Measurements from ENCODE around the gene MAP4K4. TPM values are rescaled to one million over a fixed set of nuclear protein-coding genes. Genes with fewer than 3 reads are reported as not detected.

MAP4K4 gene
- total RNA-seq, 1 donor from 2014 or later = 91.9 TPM

DNA sequence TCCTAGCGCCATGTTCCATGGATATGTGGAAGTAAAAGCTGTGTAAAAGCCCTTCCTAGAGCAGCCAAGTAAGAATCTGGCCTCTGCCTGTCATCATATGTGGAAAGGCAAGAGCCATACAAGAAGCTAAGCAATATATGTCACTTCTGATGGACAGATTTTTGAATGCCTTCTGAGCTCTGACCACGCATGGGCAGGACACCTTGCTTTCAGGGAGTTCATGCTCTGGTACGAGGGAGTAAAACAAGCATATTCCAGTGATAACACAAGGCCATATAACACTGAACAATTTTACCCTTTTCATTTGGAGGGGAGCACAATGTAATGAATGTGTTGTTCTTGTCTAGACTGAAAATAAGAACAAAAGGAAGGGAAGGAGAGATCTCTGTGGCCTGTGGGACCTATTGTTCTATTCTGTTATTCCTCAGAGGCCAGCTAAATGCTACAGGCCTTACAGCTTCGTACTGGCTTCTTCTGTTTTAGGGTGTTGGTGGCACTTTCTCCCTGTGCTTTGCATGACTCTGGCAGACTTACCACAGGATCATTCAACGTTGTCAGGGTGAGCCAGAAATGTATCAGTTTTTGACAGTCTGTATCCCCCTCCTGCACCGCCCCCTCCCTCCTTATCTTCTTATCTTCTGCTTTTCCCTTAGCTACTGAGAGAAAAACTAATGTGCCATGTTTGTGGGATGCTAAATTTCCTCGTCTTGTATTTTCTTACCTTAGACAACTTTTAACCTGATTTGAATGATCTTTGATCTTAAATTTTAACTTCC is 99.5 kb downstream of the MAP4K4 start:
- Histone ChIP-seq H2AFZ (replicated peaks) (no peak overlapping the region), H3K4me1 (peaks cover 26% of the 10 kb centered on the region), H3K27ac (no peak overlapping the region), H3K4me3 (no peak overlapping the region), H4K20me1 (ENCODE audit: low read depth) (peaks cover 92% of the 10 kb centered on the region), H3K9me3 (ENCODE audit: low read depth) (no peaks in the 10 kb centered on the region), H3F3A (ENCODE audit: low read depth) (peaks cover 21% of the 10 kb centered on the region), H3K4me2 (peak overlapping the region; percentile 17), H3K79me2 (ENCODE audit: low read depth) (peaks cover 97% of the 10 kb centered on the region), H3K27me3 (no peaks in the 10 kb centered on the region), H3K9ac (no peak overlapping the region), H3K36me3 (no peaks in the 10 kb centered on the region)
- no peak for TF ChIP-seq EZH2 (IDR thresholded peaks at IDR 0.05)
- no peak for TF ChIP-seq EZH2phosphoT487 (IDR thresholded peaks at IDR 0.05)
- TF ChIP-seq, protein P1, sequence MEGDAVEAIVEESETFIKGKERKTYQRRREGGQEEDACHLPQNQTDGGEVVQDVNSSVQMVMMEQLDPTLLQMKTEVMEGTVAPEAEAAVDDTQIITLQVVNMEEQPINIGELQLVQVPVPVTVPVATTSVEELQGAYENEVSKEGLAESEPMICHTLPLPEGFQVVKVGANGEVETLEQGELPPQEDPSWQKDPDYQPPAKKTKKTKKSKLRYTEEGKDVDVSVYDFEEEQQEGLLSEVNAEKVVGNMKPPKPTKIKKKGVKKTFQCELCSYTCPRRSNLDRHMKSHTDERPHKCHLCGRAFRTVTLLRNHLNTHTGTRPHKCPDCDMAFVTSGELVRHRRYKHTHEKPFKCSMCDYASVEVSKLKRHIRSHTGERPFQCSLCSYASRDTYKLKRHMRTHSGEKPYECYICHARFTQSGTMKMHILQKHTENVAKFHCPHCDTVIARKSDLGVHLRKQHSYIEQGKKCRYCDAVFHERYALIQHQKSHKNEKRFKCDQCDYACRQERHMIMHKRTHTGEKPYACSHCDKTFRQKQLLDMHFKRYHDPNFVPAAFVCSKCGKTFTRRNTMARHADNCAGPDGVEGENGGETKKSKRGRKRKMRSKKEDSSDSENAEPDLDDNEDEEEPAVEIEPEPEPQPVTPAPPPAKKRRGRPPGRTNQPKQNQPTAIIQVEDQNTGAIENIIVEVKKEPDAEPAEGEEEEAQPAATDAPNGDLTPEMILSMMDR (IDR thresholded peaks at IDR 0.05) = no peak
- H3K4me3 Mint-ChIP-seq = no peak overlapping the region
- no peaks in the 10 kb centered on the region for H3K9me3 Mint-ChIP-seq
- peaks cover 29% of the 10 kb centered on the region for H3K4me1 Mint-ChIP-seq
- peaks cover 2% of the 10 kb centered on the region for H3K36me3 Mint-ChIP-seq
- no peaks in the 10 kb centered on the region for H3K27me3 Mint-ChIP-seq (ENCODE audit: insufficient read depth, low read depth)
- H3K27ac Mint-ChIP-seq = no peak overlapping the region
- DNase-seq (ENCODE audit: low spot score) = no peak

DNA sequence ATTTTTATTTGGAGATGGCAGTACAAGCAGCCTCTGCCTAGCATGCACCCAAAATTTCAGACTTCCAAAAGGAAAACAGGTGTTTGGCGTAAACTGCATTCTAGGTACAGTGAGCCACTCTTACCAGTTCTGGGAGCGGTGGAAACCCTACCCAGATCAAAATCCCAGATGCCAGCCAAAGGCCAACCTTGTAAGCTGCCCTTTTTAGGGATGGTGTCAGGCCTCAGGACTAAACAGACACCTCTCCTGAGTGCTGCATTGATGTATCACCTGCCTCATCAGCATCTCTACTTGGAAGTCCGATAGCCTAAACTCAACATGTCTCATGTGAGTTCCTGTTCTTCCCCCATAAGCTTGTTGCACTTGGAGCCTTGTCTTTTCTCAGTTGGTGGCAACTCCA is 104.0 kb downstream of the MAP4K4 start:
- no peak overlapping the region for H2AFZ ChIP-seq (replicated peaks)
- Mint-ChIP-seq H3K4me3 (no peak overlapping the region), H3K9me3 (no peaks in the 10 kb centered on the region), H3K27ac (no peak overlapping the region), H3K27me3 (ENCODE audit: insufficient read depth, low read depth) (peaks cover 4% of the 10 kb centered on the region), H3K4me1 (peaks cover 57% of the 10 kb centered on the region), H3K36me3 (peaks cover 3% of the 10 kb centered on the region)
- H3K9me3 ChIP-seq (ENCODE audit: low read depth) = no peaks in the 10 kb centered on the region
- no peak overlapping the region for H3K9ac ChIP-seq
- H3K36me3 ChIP-seq = no peaks in the 10 kb centered on the region
- H3K4me3 ChIP-seq = no peak overlapping the region
- DNase-seq (ENCODE audit: low spot score) = no peak
- H3K79me2 ChIP-seq (ENCODE audit: low read depth) = peaks cover 100% of the 10 kb centered on the region
- H4K20me1 ChIP-seq (ENCODE audit: low read depth) = peaks cover 96% of the 10 kb centered on the region
- H3K27ac ChIP-seq = no peak overlapping the region
- H3K4me1 ChIP-seq = peaks cover 41% of the 10 kb centered on the region
- H3F3A ChIP-seq (ENCODE audit: low read depth) = peaks cover 5% of the 10 kb centered on the region
- TF ChIP-seq EZH2 (IDR thresholded peaks at IDR 0.05) = no peak
- TF ChIP-seq, protein P1 (IDR thresholded peaks at IDR 0.05) = no peak
- TF ChIP-seq EZH2phosphoT487 (IDR thresholded peaks at IDR 0.05) = no peak
- no peak overlapping the region for H3K4me2 ChIP-seq
- H3K27me3 ChIP-seq = no peaks in the 10 kb centered on the region

DNA sequence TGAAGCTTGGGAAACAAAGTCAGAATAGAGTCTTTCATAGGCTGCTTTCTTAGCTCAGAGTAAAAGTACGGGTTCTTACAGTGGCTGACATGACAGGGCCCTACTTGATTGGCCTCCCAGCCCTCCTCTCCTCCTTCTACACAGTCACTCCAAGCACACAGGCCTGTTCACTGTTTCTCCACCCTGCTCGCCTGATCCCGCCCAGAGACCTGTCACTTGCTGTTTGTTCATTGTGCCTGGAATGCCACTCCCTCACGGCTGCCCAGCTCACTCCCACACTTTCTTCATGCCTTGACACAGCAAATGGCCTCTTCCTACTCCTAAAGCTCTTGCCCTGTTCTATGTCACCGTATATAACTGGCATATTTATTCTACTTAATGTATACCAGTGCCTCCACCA is 104.8 kb downstream of the MAP4K4 start:
- no peak overlapping the region for H3K4me3 ChIP-seq
- H3K4me1 ChIP-seq = peaks cover 36% of the 10 kb centered on the region
- H3K27me3 ChIP-seq = no peaks in the 10 kb centered on the region
- Mint-ChIP-seq H3K36me3 (peaks cover 5% of the 10 kb centered on the region), H3K27ac (no peak overlapping the region), H3K27me3 (ENCODE audit: insufficient read depth, low read depth) (peaks cover 4% of the 10 kb centered on the region), H3K4me1 (peaks cover 58% of the 10 kb centered on the region), H3K9me3 (no peaks in the 10 kb centered on the region), H3K4me3 (peak overlapping the region; percentile 24)
- H3K9me3 ChIP-seq (ENCODE audit: low read depth) = no peaks in the 10 kb centered on the region
- H3K36me3 ChIP-seq = no peaks in the 10 kb centered on the region
- TF ChIP-seq, protein P1 (IDR thresholded peaks at IDR 0.05) = no peak
- no peak for TF ChIP-seq EZH2 (IDR thresholded peaks at IDR 0.05)
- no peak for TF ChIP-seq EZH2phosphoT487 (IDR thresholded peaks at IDR 0.05)
- no peak overlapping the region for H3K4me2 ChIP-seq
- H3F3A ChIP-seq (ENCODE audit: low read depth) = peaks cover 5% of the 10 kb centered on the region
- H3K9ac ChIP-seq = no peak overlapping the region
- peaks cover 96% of the 10 kb centered on the region for H4K20me1 ChIP-seq (ENCODE audit: low read depth)
- H3K27ac ChIP-seq = no peak overlapping the region
- DNase-seq (ENCODE audit: low spot score) = no peak
- no peak overlapping the region for H2AFZ ChIP-seq (replicated peaks)
- peaks cover 100% of the 10 kb centered on the region for H3K79me2 ChIP-seq (ENCODE audit: low read depth)

Data from neural progenitor cell (in vitro differentiated cells).